H9 (cell line): ENCODE results near the gene ECHDC1. TPM values are rescaled to one million over a fixed set of nuclear protein-coding genes. Genes with fewer than 3 reads are reported as not detected.

Source experiments
- DNase-seq: peaks from one replicate; pipeline ENCODE4 v3.0.0-alpha.2; 2017
- H2AFZ ChIP-seq: one replicate; pipeline ENCODE4 v1.6.1; 2013; ENCODE audit warnings: mild to moderate bottlenecking, low read length, control low read depth, moderate library complexity
- H2AK5ac ChIP-seq: 2 replicates; pipeline ENCODE4 v1.6.1; 2013; ENCODE audit warnings: low read length, control low read depth, mixed read lengths; ENCODE audit not compliant: insufficient read length
- H2BK120ac ChIP-seq: one replicate; pipeline ENCODE4 v1.6.1; 2013; ENCODE audit warnings: low read depth, mild to moderate bottlenecking, low read length, control low read depth, inconsistent platforms; ENCODE audit not compliant: poor library complexity, severe bottlenecking
- H2BK12ac ChIP-seq: 2 replicates; pipeline ENCODE4 v1.6.1; 2013; ENCODE audit warnings: low read length, control low read depth, mixed read lengths, low read depth; ENCODE audit not compliant: insufficient read length
- H2BK15ac ChIP-seq: 2 replicates; pipeline ENCODE4 v1.6.1; 2013; ENCODE audit warnings: low read depth, low read length, control low read depth
- H2BK20ac ChIP-seq: one replicate; pipeline ENCODE4 v1.6.1; 2013; ENCODE audit warnings: low read depth, mild to moderate bottlenecking, low read length, control low read depth, inconsistent platforms; ENCODE audit not compliant: poor library complexity, severe bottlenecking
- H2BK5ac ChIP-seq: 2 replicates; pipeline ENCODE4 v1.6.1; 2013; ENCODE audit warnings: low read length, control low read depth, mixed read lengths; ENCODE audit not compliant: insufficient read length
- H3K14ac ChIP-seq: 2 replicates; pipeline ENCODE4 v1.6.1; 2013; ENCODE audit warnings: low read length, control low read depth; ENCODE audit not compliant: insufficient read depth
- H3K18ac ChIP-seq: 2 replicates; pipeline ENCODE4 v1.6.1; 2013; ENCODE audit warnings: low read depth, mild to moderate bottlenecking, mixed read lengths, low read length, control low read depth; ENCODE audit not compliant: insufficient read length
- H3K23ac ChIP-seq: 2 replicates; pipeline ENCODE4 v1.6.1; 2013; ENCODE audit warnings: low read length, control low read depth, mixed read lengths, low read depth; ENCODE audit not compliant: insufficient read length
- H3K23me2 ChIP-seq: 2 replicates; pipeline ENCODE4 v1.6.1; 2013; ENCODE audit warnings: low read depth, mild to moderate bottlenecking, mixed read lengths, low read length, control low read depth; ENCODE audit not compliant: insufficient read length, poor library complexity, severe bottlenecking
- H3K27ac ChIP-seq: 2 replicates; pipeline ENCODE4 v1.5.1; 2013; ENCODE audit warnings: low read length, control low read depth, mixed read lengths, low read depth; ENCODE audit not compliant: insufficient read length
- H3K27me3 ChIP-seq: 2 replicates; pipeline ENCODE4 v1.6.1; 2013; ENCODE audit warnings: low read length, control low read depth, inconsistent platforms; ENCODE audit not compliant: insufficient read depth
- H3K4ac ChIP-seq: 2 replicates; pipeline ENCODE4 v1.6.1; 2013; ENCODE audit warnings: low read depth, mild to moderate bottlenecking, control low read depth, inconsistent platforms, low read length, moderate library complexity
- H3K4me1 ChIP-seq: 2 replicates; pipeline ENCODE4 v1.6.1; 2013; ENCODE audit warnings: low read length, control low read depth, inconsistent platforms; ENCODE audit not compliant: insufficient read depth
- H3K4me2 ChIP-seq: 2 replicates; pipeline ENCODE4 v1.6.1; 2013; ENCODE audit warnings: low read length, control low read depth, mixed read lengths; ENCODE audit not compliant: insufficient read length, insufficient read depth
- H3K56ac ChIP-seq: 2 replicates; pipeline ENCODE4 v1.6.1; 2013; ENCODE audit warnings: low read depth, mild to moderate bottlenecking, mixed read lengths, low read length, control low read depth; ENCODE audit not compliant: insufficient read length
- H3K79me1 ChIP-seq: 2 replicates; pipeline ENCODE4 v1.6.1; 2013; ENCODE audit warnings: low read depth, mild to moderate bottlenecking, moderate library complexity, low read length, control low read depth, inconsistent platforms; ENCODE audit not compliant: insufficient read depth, poor library complexity, severe bottlenecking
- H3K79me2 ChIP-seq: 2 replicates; pipeline ENCODE4 v1.6.1; 2013; ENCODE audit warnings: low read length, control low read depth, inconsistent platforms; ENCODE audit not compliant: insufficient read depth
- H3K9ac ChIP-seq: 2 replicates; pipeline ENCODE4 v1.6.1; 2013; ENCODE audit warnings: low read length, control low read depth, mixed read lengths; ENCODE audit not compliant: insufficient read length; ENCODE audit errors: extremely low read depth
- H3K9me3 ChIP-seq: one replicate; pipeline ENCODE4 v1.6.1; 2013; ENCODE audit warnings: low read depth, low read length, inconsistent platforms; ENCODE audit not compliant: control insufficient read depth
- H3T11ph ChIP-seq: one replicate; pipeline ENCODE4 v1.6.1; 2013; ENCODE audit warnings: mild to moderate bottlenecking, low read length, control low read depth, inconsistent platforms
- H4K20me1 ChIP-seq: one replicate; pipeline ENCODE4 v1.6.1; 2013; ENCODE audit not compliant: control insufficient read depth, insufficient read length, insufficient read depth
- H4K5ac ChIP-seq: 2 replicates; pipeline ENCODE4 v1.6.1; 2013; ENCODE audit warnings: low read depth, mild to moderate bottlenecking, mixed read lengths, low read length, control low read depth; ENCODE audit not compliant: insufficient read length
- H4K8ac ChIP-seq: replicated peaks from 2 replicates; pipeline ENCODE4 v1.6.1; 2013; ENCODE audit warnings: low read length, control low read depth, mixed read lengths, low read depth; ENCODE audit not compliant: insufficient read length
- H4K91ac ChIP-seq: 2 replicates; pipeline ENCODE4 v1.6.1; 2013; ENCODE audit warnings: low read depth, mild to moderate bottlenecking, moderate library complexity, mixed read lengths, low read length, control low read depth; ENCODE audit not compliant: insufficient read length
- H3K27ac Mint-ChIP-seq, 3 experiments: 2 replicates in 2 of 3; 3 replicates in 1 of 3; pipeline ENCODE4 v1.8.0; 2020 to 2021; ENCODE audit warnings: mixed read lengths in 3 of 3, mild to moderate bottlenecking in 1 of 3, moderate library complexity in 1 of 3
- H3K27me3 Mint-ChIP-seq: 2 replicates; pipeline ENCODE4 v1.8.0; 2021; ENCODE audit warnings: low read depth, mild to moderate bottlenecking, moderate library complexity, mixed read lengths
- H3K36me3 Mint-ChIP-seq, 3 experiments: 2 replicates in 2 of 3; 3 replicates in 1 of 3; pipeline ENCODE4 v1.8.0; 2020 to 2021; ENCODE audit warnings: low read depth in 3 of 3, mixed read lengths in 3 of 3; ENCODE audit not compliant: insufficient read depth in 1 of 3
- H3K4me1 Mint-ChIP-seq, 2 experiments: 2 replicates each; pipeline ENCODE4 v1.8.0; 2020; ENCODE audit warnings: mixed read lengths in 2 of 2
- H3K4me3 Mint-ChIP-seq, 2 experiments: 2 replicates in 1 of 2; 3 replicates in 1 of 2; pipeline ENCODE4 v1.8.0; 2020 to 2021; ENCODE audit warnings: mild to moderate bottlenecking in 2 of 2, mixed read lengths in 2 of 2, moderate library complexity in 1 of 2
- H3K9me3 Mint-ChIP-seq, 2 experiments: 2 replicates in 1 of 2; 3 replicates in 1 of 2; pipeline ENCODE4 v1.8.0; 2020; ENCODE audit warnings: mild to moderate bottlenecking in 2 of 2, mixed read lengths in 2 of 2, moderate library complexity in 1 of 2
- CTCF ChIP-seq: fragments of 200-600 bp; sonication (generic); conservative IDR thresholded peaks from 3 replicates; pipeline ENCODE4 v1.8.0; 2021; ENCODE audit warnings: antibody characterized with exemption, mild to moderate bottlenecking
- WGBS: extraction: QIAGEN DNeasy Blood & Tissue Kit; methylation state at CpG from one replicate; pipeline ENCODE4 v1.1.7; 2013; ENCODE audit warnings: missing lambda C conversion rate, low lambda C conversion rate, mixed read lengths; ENCODE audit not compliant: insufficient read length; ENCODE audit errors: extremely low coverage; 5-methylcytosine and 5-hydroxymethylcytosine counted together
- total RNA-seq: library from RNA; stranded (reverse); gene quantifications from 2 replicates; pipeline ENCODE4 v1.2.1, GENCODE V29; 2021

Gene ECHDC1
- total RNA-seq, 1 experiment from 2014 or later: 47.8 TPM

DNA sequence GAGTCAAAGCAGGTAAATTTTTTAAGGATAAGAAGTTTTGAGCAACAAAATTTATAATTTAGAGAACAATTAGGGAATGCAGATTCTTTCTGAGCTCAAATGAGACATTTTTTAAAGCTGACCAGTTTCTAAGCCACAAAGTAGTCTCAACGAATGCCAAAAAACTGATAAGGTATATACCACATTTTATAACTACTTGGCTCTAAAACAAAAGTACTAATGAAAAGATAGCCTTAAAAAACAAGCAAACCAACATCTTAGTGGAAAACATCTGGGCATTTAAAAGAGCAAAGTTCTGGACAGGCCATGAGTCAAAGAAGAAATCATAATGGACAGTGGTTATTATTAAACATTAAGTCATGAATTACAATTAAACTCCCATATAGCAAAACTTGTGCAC, 99.9 kb downstream of the ECHDC1 start:
- Mint-ChIP-seq H3K4me3 (no peak overlapping the region), H3K36me3 (no peaks in the 10 kb centered on the region), H3K4me1 (no peaks in the 10 kb centered on the region), H3K27ac (no peak overlapping the region), H3K9me3 (no peaks in the 10 kb centered on the region; a peak in 1 of 5 replicates), H3K27me3 (no peaks in the 10 kb centered on the region)
- no peak for TF ChIP-seq CTCF
- Histone ChIP-seq H2AK5ac (no peak overlapping the region), H3K56ac (no peak overlapping the region), H3K14ac (no peak overlapping the region), H3T11ph (no peak overlapping the region), H3K9me3 (no peaks in the 10 kb centered on the region), H2BK5ac (no peak overlapping the region), H3K4ac (no peak overlapping the region), H3K79me2 (no peaks in the 10 kb centered on the region), H2BK20ac (no peak overlapping the region), H2BK15ac (no peak overlapping the region), H3K9ac (no peak overlapping the region), H4K8ac (no peak overlapping the region), H3K4me1 (no peaks in the 10 kb centered on the region), H3K4me2 (no peak overlapping the region), H3K27ac (no peak overlapping the region), H3K79me1 (no peaks in the 10 kb centered on the region), H3K23ac (no peak overlapping the region), H4K5ac (no peak overlapping the region), H3K27me3 (no peaks in the 10 kb centered on the region), H2BK12ac (no peak overlapping the region), H4K20me1 (no peaks in the 10 kb centered on the region), H3K23me2 (no peaks in the 10 kb centered on the region), H3K18ac (no peak overlapping the region), H2AFZ (no peak overlapping the region), H4K91ac (no peak overlapping the region), H2BK120ac (no peak overlapping the region)
- no CpG with 5 or more reads among the region's 1 CpG for WGBS
- no peak for DNase-seq

Other genes with a start within 250 kb of the ECHDC1 start
- not detected in 2 replicates for gene RSPO3, start 224.9 kb downstream of the ECHDC1 start, total RNA-seq
- gene RNF146, start 76.7 kb downstream of the ECHDC1 start, total RNA-seq: 20.4 and 21.8 TPM in 2 replicates
- 3.1 and 4.7 TPM in 2 replicates for gene KIAA0408, start 115.8 kb upstream of the ECHDC1 start, total RNA-seq
- gene C6orf58, start 233.6 kb upstream of the ECHDC1 start, total RNA-seq: not detected in 2 replicates